ENCODE data around the gene DHCR7. TPM values are rescaled to one million over a fixed set of nuclear protein-coding genes. Genes with fewer than 3 reads are reported as not detected.

DHCR7 gene
- total RNA-seq, 3 donors from 2014 or later (not counting 1 experiment from before 2014, with no cell fraction given): 12.5 to 18.1 (median 15.9) TPM

DNA sequence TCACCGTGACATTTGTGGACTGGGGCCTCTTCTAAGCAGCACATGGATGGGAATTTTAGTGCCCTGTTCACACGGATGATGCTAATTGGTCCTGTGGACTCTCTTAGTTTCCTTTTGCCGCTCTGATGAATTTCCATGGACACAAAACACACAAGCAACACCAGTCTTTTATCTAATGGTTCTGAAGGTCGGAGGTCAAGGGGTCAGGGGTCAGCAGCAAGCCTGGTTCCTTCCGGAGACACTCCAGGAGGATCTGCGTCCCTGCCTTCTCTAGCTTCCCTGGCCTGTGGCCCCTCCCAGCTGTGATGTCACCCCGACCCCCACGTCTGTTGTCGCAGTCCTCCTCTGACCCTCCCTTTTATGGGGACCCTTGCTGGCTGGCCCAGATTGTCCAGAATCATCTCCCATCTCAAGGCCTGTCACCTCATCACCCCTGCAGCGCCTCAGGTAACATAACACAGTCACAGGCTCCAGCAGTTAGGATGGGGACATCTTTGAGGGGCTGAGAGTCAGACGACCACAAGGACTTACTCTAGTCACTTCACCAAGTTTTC is 11.7 kb upstream of the DHCR7 start:
- DNase-seq (no peak), ATAC-seq (no peak)
- no peaks in the 10 kb centered on the region for H3K9me3 Mint-ChIP-seq
- no peak overlapping the region for H3K4me3 Mint-ChIP-seq
- peaks cover 37 to 38% of the 10 kb centered on the region in 2 donors for H3K4me1 Mint-ChIP-seq
- peaks cover 69% of the 10 kb centered on the region for H3K36me3 ChIP-seq (ENCODE audit: control insufficient read depth, insufficient read depth, low read length)
- no peaks in the 10 kb centered on the region for H3K4me1 ChIP-seq (ENCODE audit: control insufficient read depth, insufficient read depth, low read length)
- intact Hi-C loops (cut with micrococcal nuclease): no loop called here
- no peak overlapping the region for H3K4me3 ChIP-seq (ENCODE audit: low read length)
- no peaks in the 10 kb centered on the region for H3K27me3 Mint-ChIP-seq (ENCODE audit: low read depth in 2 of 2)
- H3K27ac Mint-ChIP-seq: peak overlapping the region in 1 of 2 donors; percentile 47
- TF ChIP-seq, protein P1, sequence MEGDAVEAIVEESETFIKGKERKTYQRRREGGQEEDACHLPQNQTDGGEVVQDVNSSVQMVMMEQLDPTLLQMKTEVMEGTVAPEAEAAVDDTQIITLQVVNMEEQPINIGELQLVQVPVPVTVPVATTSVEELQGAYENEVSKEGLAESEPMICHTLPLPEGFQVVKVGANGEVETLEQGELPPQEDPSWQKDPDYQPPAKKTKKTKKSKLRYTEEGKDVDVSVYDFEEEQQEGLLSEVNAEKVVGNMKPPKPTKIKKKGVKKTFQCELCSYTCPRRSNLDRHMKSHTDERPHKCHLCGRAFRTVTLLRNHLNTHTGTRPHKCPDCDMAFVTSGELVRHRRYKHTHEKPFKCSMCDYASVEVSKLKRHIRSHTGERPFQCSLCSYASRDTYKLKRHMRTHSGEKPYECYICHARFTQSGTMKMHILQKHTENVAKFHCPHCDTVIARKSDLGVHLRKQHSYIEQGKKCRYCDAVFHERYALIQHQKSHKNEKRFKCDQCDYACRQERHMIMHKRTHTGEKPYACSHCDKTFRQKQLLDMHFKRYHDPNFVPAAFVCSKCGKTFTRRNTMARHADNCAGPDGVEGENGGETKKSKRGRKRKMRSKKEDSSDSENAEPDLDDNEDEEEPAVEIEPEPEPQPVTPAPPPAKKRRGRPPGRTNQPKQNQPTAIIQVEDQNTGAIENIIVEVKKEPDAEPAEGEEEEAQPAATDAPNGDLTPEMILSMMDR (IDR thresholded peaks at IDR 0.05): no peak
- no peaks in the 10 kb centered on the region for H3K27me3 ChIP-seq (ENCODE audit: control insufficient read depth, insufficient read depth, low read length)
- H3K36me3 Mint-ChIP-seq: peaks cover 27% of the 10 kb centered on the region
- no peaks in the 10 kb centered on the region for H3K9me3 ChIP-seq (ENCODE audit: control insufficient read depth, insufficient read depth, low read length)
- H3K27ac ChIP-seq (ENCODE audit: low read length): no peak overlapping the region
- 87% methylated on average over 10 of the region's 11 CpGs for WGBS (ENCODE audit: insufficient coverage)

DNA sequence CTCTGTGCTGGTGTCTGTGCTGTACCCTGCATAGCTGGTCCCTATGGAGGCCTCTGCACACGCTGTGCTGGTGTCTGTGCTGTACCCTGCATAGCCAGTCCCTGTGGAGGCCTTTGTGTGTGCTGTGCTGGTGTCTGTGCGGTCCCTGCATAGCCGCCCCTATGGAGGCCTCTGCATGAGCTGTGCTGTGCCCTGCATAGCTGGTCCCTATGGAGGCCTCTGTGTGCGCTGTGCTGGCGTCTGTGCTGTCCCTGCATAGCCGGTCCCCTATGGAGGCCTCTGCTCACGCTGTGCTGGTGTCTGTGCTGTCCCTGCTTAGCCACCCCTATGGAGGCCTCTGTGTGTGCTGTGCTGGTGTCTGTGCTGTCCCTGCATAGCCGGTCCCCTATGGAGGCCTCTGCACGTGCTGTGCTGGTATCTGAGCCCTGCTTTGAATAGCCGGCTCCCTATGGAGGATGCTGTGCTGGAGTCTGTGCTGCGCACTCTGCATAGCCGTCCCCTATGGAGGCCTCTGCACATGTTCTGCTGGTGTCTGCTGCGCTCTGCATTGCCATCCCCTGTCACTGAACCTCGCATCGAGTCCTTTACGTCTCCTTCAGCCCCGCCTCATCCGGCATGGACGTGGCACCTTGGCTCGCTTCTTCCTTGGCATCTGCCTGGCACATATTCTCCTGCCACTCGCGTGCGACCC is 11.0 kb upstream of the DHCR7 start:
- peaks cover 27% of the 10 kb centered on the region for H3K36me3 Mint-ChIP-seq
- TF ChIP-seq, protein P1 (IDR thresholded peaks at IDR 0.05): no peak
- no peak overlapping the region for H3K27ac ChIP-seq (ENCODE audit: low read length)
- no peaks in the 10 kb centered on the region for H3K9me3 ChIP-seq (ENCODE audit: control insufficient read depth, insufficient read depth, low read length)
- no peak overlapping the region for H3K4me3 Mint-ChIP-seq
- H3K27me3 Mint-ChIP-seq (ENCODE audit: low read depth in 2 of 2): no peaks in the 10 kb centered on the region
- no peak overlapping the region for H3K4me3 ChIP-seq (ENCODE audit: low read length)
- peaks cover 68% of the 10 kb centered on the region for H3K36me3 ChIP-seq (ENCODE audit: control insufficient read depth, insufficient read depth, low read length)
- ATAC-seq (no peak), DNase-seq (no peak)
- peaks cover 6% of the 10 kb centered on the region for H3K4me1 ChIP-seq (ENCODE audit: control insufficient read depth, insufficient read depth, low read length)
- peaks cover 41 to 42% of the 10 kb centered on the region in 2 donors for H3K4me1 Mint-ChIP-seq
- H3K27me3 ChIP-seq (ENCODE audit: control insufficient read depth, insufficient read depth, low read length): no peaks in the 10 kb centered on the region
- 98% methylated on average over 23 of the region's 23 CpGs for WGBS (ENCODE audit: insufficient coverage)
- peak overlapping the region in 1 of 2 donors; percentile 47 for H3K27ac Mint-ChIP-seq
- no peaks in the 10 kb centered on the region for H3K9me3 Mint-ChIP-seq
- intact Hi-C loops (cut with micrococcal nuclease): no loop called here

DNA sequence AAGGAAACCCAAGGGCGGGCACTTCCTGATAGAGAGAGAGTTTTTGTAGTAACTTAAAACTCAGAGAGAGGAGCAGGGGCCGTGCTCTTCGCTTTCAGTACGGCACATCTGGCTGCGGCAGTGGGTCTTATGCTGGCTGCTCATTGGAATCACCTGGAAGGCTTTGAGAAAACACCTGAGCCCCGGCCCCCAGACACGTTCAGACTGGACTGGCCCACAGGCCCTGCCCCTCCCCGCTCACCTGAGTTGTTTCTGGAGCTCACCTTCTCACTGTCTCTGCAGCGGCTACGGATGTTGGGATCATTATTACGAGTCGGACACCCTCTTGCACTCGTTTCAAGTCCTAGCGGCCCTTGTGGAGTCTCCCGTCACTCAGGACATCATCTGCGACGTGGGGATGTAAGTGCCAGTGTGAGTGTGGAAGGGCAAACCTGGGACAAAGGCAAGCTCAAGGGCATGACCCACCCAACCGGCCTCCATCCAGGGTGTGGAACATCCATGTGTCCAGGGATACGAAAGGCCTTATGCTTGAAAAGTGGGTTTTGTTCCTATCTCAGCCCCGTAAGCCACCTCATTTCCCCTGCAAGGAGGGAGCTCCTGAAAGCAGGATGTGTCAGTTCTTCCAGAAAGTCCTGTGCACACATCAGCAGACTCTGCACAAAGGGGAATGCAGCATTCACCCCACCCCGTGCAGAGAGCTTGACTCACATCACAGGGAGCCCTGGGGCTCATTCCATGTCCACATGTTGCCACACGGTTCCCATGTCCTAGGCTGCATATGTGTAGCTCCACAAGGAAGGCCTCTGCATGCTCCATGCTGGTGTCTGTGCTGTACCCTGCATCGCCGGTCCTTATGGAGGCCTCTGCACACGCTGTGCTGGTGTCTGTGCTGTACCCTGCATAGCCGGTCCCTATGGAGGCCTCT is 10.2 kb upstream of the DHCR7 start:
- TF ChIP-seq, protein P1 (IDR thresholded peaks at IDR 0.05): no peak
- H3K4me3 Mint-ChIP-seq: no peak overlapping the region
- H3K27ac ChIP-seq (ENCODE audit: low read length): no peak overlapping the region
- no peak overlapping the region for H3K4me3 ChIP-seq (ENCODE audit: low read length)
- peaks cover 14% of the 10 kb centered on the region for H3K4me1 ChIP-seq (ENCODE audit: control insufficient read depth, insufficient read depth, low read length)
- H3K27ac Mint-ChIP-seq: no peak overlapping the region
- no peaks in the 10 kb centered on the region for H3K27me3 Mint-ChIP-seq (ENCODE audit: low read depth in 2 of 2)
- H3K9me3 Mint-ChIP-seq: no peaks in the 10 kb centered on the region
- intact Hi-C loops (cut with micrococcal nuclease): no loop called here
- DNase-seq (no peak), ATAC-seq (no peak)
- peaks cover 44 to 47% of the 10 kb centered on the region in 2 donors for H3K4me1 Mint-ChIP-seq
- H3K36me3 ChIP-seq (ENCODE audit: control insufficient read depth, insufficient read depth, low read length): peaks cover 62% of the 10 kb centered on the region
- H3K9me3 ChIP-seq (ENCODE audit: control insufficient read depth, insufficient read depth, low read length): no peaks in the 10 kb centered on the region
- 96% methylated on average over 26 of the region's 26 CpGs for WGBS (ENCODE audit: insufficient coverage)
- peaks cover 27% of the 10 kb centered on the region for H3K36me3 Mint-ChIP-seq
- H3K27me3 ChIP-seq (ENCODE audit: control insufficient read depth, insufficient read depth, low read length): no peaks in the 10 kb centered on the region
